ENCODE data around the gene SH3D19.

Gene SH3D19

GRCh38 chr4:151204925-151205524 is 120.4 kb downstream of the SH3D19 start:
- Histone ChIP-seq H3K4me2 (ENCODE audit: low read length) (no peak overlapping the region), H3K27me3 (ENCODE audit: low read depth, low read length) (no peaks in the 10 kb centered on the region), H3K27ac (ENCODE audit: low read length) (no peak overlapping the region), H3K9me3 (ENCODE audit: insufficient read depth, low read length) (no peaks in the 10 kb centered on the region), H3K4me3 (ENCODE audit: low read length) (no peak overlapping the region), H3K9ac (ENCODE audit: low read length) (no peak overlapping the region), H3K79me2 (ENCODE audit: low read length) (no peaks in the 10 kb centered on the region), H3K36me3 (replicated peaks; ENCODE audit: low read depth, low read length) (no peaks in the 10 kb centered on the region), H3K4me1 (ENCODE audit: low read length) (no peaks in the 10 kb centered on the region), H4K20me1 (ENCODE audit: insufficient read depth, low read length) (no peaks in the 10 kb centered on the region), H2AFZ (ENCODE audit: low read depth, low read length) (no peak overlapping the region)
- TF ChIP-seq EZH2phosphoT487 (IDR thresholded peaks at IDR 0.05; ENCODE audit: low read depth) (no peak), CTCF (IDR thresholded peaks at IDR 0.05; ENCODE audit: low read depth, low read length) (no peak)

- no peak overlapping the region for H2AFZ ChIP-seq (ENCODE audit: low read depth, low read length)
- H3K9ac ChIP-seq (ENCODE audit: low read length): no peak overlapping the region
- no peaks in the 10 kb centered on the region for H3K36me3 ChIP-seq (replicated peaks; ENCODE audit: low read depth, low read length)
- H3K4me1 ChIP-seq (ENCODE audit: low read length): no peaks in the 10 kb centered on the region
- no peak overlapping the region for H3K27ac ChIP-seq (ENCODE audit: low read length)
- H3K79me2 ChIP-seq (ENCODE audit: low read length): no peaks in the 10 kb centered on the region
- H3K9me3 ChIP-seq (ENCODE audit: insufficient read depth, low read length): no peaks in the 10 kb centered on the region
- H4K20me1 ChIP-seq (ENCODE audit: insufficient read depth, low read length): no peaks in the 10 kb centered on the region
- TF ChIP-seq CTCF (IDR thresholded peaks at IDR 0.05; ENCODE audit: low read depth, low read length): no peak
- TF ChIP-seq EZH2phosphoT487 (IDR thresholded peaks at IDR 0.05; ENCODE audit: low read depth): no peak
- H3K4me2 ChIP-seq (ENCODE audit: low read length): no peak overlapping the region
- no peak overlapping the region for H3K4me3 ChIP-seq (ENCODE audit: low read length)
- no peaks in the 10 kb centered on the region for H3K27me3 ChIP-seq (ENCODE audit: low read depth, low read length)
Observed at GRCh38 chr4:151202851-151203455, 122.5 kb downstream of the SH3D19 start.

- Histone ChIP-seq H3K9me3 (ENCODE audit: insufficient read depth, low read length) (no peaks in the 10 kb centered on the region), H3K27me3 (ENCODE audit: low read depth, low read length) (no peaks in the 10 kb centered on the region), H3K4me1 (ENCODE audit: low read length) (no peaks in the 10 kb centered on the region), H3K4me3 (ENCODE audit: low read length) (no peak overlapping the region), H2AFZ (ENCODE audit: low read depth, low read length) (no peak overlapping the region), H3K4me2 (ENCODE audit: low read length) (no peak overlapping the region), H3K9ac (ENCODE audit: low read length) (no peak overlapping the region), H3K27ac (ENCODE audit: low read length) (no peak overlapping the region), H3K79me2 (ENCODE audit: low read length) (no peaks in the 10 kb centered on the region), H4K20me1 (ENCODE audit: insufficient read depth, low read length) (no peaks in the 10 kb centered on the region), H3K36me3 (replicated peaks; ENCODE audit: low read depth, low read length) (no peaks in the 10 kb centered on the region)
- TF ChIP-seq EZH2phosphoT487 (IDR thresholded peaks at IDR 0.05; ENCODE audit: low read depth) (no peak), CTCF (IDR thresholded peaks at IDR 0.05; ENCODE audit: low read depth, low read length) (no peak)
Observed at GRCh38 chr4:151202381-151202780, 123.0 kb downstream of the SH3D19 start.

GRCh38 chr4:151199319-151200190 is 125.8 kb downstream of the SH3D19 start:
- peaks cover 3% of the 10 kb centered on the region; the same call in 1 of the 2 replicates for H3K4me1 ChIP-seq (ENCODE audit: low read length)
- no peaks in the 10 kb centered on the region for H4K20me1 ChIP-seq (ENCODE audit: insufficient read depth, low read length)
- TF ChIP-seq EZH2phosphoT487 (IDR thresholded peaks at IDR 0.05; ENCODE audit: low read depth): no peak
- no peak for TF ChIP-seq CTCF (IDR thresholded peaks at IDR 0.05; ENCODE audit: low read depth, low read length)
- no peaks in the 10 kb centered on the region for H3K9me3 ChIP-seq (ENCODE audit: insufficient read depth, low read length)
- no peaks in the 10 kb centered on the region for H3K79me2 ChIP-seq (ENCODE audit: low read length)
- no peaks in the 10 kb centered on the region for H3K27me3 ChIP-seq (ENCODE audit: low read depth, low read length)
- no peak overlapping the region for H2AFZ ChIP-seq (ENCODE audit: low read depth, low read length)
- H3K4me2 ChIP-seq (ENCODE audit: low read length): no peak overlapping the region
- H3K4me3 ChIP-seq (ENCODE audit: low read length): no peak overlapping the region
- H3K27ac ChIP-seq (ENCODE audit: low read length): no peak overlapping the region
- H3K36me3 ChIP-seq (replicated peaks; ENCODE audit: low read depth, low read length): no peaks in the 10 kb centered on the region
- H3K9ac ChIP-seq (ENCODE audit: low read length): no peak overlapping the region

Data from OCI-LY3 (cell line).